DMS153 treated with DMSO at 0.1 percent for 48 hours (cell line): ENCODE data around the gene ORC1.

Source experiments
- DNase-seq: peaks from one replicate; lab custom pipeline; 2025; ENCODE audit not compliant: unreplicated experiment; lab: John Stamatoyannopoulos, UW

ORC1 gene

DNA sequence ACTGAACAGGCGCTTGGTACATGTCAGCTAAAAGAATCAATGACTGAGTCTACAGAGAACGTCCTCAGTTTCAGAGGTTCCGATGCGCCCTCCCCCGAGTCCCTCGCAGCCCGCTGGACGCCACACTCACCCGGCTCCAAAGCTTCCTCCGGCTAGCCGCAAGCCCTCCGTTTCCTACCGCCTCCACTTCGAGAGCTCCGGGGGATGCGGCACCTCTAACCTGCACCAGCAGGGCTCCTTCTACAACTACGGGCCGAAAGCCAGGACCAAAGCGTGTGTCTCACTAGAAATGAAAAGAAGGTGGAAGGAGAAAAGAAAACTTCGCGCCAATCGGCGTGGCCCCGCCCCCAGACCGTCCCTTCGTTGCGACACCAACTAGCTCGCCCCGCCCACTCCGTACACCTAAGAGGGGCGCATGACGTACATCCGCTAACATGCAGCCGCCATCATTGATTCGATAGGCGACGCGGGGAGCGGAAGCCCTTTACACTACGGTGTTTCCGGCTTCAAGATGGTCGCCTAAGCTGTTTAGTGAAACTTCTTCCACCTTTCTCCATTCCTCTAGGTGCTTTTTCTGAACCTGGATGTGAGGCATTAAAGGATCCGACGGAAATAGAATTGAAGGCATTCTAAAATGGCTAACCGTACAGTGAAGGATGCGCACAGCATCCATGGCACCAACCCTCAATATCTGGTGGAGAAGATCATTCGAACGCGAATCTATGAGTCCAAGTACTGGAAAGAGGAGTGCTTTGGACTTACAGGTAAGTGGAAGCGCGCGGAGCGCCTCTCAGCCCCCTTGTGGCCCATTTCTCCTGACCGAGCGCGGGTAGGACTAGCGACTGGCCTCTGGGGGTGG is at the start of gene ORC1, which contains the start of gene PRPF38A:
Gene ORC1, minus strand, starts transcription at position 308 of the 859 bp plus-strand sequence. CDS start 2,200 bp downstream, outside the sequence.
Gene PRPF38A, plus strand, starts transcription at position 487 of the 859 bp plus-strand sequence. Its CDS starts 148 bp downstream, at position 635.
- DNase-seq: peak; percentile 93

DNA sequence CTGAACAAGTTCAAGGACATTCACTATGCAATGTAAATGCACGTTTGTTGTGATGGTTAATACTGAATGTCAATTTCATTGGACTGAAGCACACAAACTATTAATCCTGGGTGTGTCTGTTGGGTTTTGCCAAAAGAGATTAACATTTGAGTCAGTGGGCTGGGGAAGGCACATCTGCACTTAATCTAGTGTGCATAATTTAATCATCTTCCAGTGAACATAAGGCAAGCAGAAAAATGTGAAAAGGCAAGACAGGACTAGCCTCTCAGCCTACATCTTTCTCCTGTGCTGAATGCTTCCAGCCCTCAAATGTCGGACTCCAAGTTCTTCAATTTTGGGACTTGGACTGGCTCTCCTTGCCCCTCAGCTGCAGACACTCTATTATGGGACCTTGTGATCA is 40.2 kb upstream of the ORC1 start:
- DNase-seq: no peak

DNA sequence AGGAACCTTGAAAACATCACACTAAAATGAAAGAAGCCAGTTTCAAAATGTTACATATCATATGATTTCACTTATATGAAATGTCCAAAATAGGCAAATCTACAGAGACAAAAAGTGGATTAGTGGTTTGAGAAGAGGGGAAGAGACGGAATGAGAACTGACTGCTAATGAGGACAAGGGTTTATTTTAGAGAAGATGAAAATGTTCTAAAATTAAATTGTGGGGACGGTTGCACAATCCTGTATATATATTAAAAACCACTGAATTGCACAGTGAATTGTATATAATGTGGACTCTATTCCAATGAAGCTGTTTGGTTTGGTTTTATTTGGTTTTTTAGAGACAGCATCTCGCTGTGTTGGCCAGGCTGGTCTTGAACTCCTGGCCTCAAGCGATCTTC is 35.8 kb upstream of the ORC1 start:
- no peak for DNase-seq

DNA sequence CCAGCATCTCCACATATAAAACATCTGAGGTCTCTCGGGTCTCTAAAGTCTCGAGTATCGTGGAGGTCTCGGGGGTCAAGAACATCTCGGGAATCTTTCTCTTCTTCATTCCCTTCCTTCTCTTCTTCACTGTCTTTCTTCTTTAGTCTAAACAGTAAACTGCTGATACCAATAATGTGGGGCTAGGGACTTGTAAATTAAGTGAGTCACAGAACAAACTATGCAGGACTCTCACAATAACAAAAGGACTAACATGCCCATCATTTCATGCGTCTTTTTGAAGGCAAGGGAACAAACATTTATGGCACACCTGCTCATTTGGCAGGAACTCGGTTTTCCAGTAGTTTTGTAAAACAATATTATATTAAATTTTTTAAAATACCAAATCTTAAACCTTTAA is 32.6 kb upstream of the ORC1 start:
- DNase-seq: no peak

DNA sequence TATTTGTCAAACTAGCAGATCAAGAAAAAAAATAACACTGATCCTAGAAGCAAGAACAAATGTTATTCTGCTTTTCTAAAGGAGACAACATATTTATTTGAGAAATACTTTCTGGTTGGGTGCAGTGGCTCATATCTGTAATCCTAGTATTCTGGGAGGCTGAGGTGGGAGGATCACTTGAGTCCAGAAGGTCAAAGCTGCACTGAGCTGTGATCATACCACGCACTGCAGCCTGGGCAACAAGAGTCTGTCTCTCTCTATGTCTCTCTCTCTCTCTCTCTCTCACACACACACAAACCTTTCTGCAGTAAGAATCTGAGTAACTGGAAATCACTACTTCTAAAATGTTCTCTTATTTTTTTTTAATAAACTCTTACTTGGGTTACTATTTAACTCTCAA is 31.4 kb upstream of the ORC1 start:
- no peak for DNase-seq

DNA sequence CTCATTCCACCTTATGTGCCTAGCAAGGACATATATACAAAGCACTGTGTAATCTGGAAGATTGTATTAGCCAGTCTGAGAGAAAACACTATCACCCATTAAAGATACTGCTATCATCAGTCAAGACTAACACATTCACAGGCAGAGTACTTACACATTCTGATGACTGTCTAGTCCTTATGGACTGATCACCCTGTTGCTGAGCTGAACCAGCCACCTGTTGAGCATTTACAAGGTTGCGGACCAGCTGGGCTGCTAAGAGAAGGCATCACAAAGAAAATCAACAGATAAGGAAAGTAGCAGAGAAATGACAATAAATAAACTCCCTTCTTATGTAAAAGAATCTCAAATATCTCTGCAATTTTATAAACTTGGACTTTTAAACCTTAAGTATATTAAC is 31.0 kb upstream of the ORC1 start:
- DNase-seq: no peak

DNA sequence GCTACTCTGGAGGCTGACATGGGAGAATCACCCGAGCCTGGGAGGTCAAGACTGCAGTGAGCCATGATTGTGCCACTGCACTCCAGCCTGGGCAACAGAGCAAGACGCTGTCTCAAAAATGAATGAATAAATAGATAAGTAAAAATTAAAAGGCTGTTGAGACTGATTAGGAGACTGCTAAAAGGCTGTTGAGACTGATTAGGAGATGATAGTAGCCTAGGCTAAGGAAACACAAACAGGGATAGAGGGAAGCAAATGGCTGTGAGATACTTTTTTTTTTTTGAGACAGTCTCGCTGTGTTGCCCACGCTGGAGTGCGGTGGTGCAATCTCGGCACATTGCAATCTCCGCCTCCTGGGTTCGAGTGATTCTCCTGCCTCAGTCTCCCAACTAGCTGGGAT is 28.6 kb upstream of the ORC1 start:
- DNase-seq: no peak

DNA sequence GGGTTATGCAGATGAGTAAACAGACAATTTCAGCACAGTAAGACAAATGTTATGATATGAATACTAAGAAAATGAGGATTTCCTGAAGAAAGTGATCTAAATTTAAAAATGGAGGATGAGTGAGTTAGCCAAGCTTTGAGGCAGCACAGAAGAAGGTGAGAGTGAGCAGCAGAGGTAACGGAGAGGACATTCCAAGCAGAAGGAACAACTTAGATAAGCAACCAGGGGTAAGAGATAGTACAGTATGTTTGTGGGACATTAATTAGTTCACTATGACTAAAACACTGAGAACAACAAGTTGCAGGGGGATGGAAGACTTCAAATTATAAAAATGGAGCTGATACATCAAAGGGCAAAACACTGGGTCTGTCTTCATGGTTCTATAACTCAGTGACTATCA is 22.9 kb upstream of the ORC1 start:
- no peak for DNase-seq

DNA sequence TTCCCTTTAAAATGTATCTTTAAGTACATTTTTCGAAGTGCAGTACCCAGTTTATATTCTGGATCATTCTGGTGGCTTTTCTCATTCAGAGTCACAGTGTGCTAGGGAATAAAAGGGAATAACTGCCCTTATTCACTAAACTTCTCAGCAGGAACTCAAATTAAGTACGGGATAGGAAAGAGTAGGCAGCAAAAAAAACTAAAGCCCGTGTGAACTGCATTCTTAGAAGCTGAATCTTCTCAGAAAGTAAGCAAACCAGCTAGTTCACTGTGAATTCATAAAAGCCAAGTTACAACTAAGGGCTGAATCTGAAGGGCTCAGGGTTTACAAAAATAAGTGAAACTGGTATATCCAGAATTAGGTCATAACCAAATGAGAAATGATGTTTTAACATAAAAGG is 22.1 kb upstream of the ORC1 start:
- no peak for DNase-seq

DNA sequence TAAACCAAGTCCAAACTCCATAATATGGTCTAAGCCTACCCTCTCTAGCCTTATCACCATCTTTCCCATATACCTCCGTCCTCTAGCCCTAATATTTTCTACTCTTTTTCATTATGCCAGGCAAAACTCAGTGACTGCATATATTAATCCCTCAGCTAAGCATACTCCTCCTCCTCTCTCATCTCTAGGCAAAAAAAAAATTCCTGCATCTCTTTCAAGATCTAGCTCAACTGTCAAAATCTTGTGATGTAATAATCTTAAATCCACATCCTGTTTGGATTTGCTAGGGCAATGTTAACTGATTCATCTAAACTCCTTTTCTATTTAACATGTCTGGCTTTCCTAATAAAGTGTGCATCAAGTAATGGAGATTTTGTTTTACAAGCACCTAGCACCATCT is 20.6 kb upstream of the ORC1 start:
- DNase-seq: no peak

DNA sequence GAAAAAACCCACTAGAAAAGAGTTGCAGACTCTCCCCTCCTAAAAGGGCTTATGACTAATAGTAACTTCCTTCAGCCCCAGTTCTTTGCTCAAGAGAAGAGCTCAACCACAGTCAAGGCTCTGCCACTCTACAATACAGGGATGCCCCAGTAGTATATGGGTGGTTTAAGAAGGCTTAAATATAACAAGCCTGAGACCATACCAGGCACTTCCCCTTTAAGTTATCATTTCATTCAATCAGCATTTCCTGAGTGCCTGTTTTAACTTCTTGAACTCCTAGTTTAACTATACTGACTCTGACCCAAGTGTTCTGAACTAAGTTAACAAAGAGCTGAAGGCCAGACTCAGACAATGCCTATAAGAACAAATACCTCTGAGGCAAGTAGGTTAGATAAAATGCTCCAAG is 20.0 kb upstream of the ORC1 start:
- no peak for DNase-seq

DNA sequence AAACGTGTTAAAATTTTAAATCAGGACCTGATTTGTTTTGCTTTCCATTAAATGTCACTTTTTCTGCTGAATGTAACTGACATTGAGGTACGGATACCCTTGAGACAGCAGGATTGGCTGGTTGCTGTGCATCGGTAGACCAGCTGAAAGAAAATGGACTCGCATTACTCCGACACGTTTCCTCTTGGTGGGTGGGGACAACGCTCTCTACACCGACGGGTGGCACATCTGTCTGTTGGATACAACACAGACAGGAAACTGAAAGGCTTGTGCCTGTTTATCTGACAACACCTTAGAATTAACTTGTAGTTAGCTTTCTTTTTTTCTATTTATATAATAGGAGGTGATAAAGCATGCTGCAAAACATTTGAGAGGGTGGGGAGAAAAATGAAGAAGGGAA is 19.5 kb upstream of the ORC1 start:
- DNase-seq: no peak

DNA sequence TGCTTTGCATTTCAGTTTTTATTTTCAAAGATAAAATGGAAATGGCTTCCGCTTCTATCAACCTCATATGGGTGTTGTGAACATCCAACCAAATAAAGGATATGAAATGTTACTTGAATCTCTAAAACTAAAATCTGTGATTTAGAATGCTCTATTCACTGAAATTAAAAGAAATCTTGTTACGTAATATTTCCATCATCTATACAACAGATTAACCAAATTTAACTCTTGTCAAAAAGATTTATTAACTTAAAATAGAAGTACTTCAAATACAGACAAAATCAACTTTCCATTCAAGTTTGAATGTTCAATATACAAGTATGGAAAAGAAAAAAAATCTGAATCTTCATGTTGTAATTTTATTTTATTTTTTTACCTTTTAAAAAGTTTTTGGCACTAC is 18.8 kb upstream of the ORC1 start:
- DNase-seq: no peak

DNA sequence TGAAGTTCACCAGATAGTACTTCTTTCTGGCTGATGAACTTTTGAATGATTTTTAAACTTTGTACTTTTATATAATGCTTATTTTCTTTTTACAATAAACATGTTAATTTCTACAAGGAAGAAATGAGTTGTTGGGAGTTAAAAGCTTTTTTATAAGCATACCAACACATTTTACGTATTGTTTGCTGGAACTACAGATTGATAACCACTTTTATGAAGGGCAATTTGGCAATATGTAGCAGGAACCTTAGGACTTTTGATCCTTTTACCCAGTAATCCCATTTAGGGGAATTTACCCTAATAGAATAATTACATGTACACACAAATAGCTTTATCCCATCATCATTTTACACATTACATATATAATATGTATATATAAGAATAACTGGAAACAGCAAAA is 16.5 kb upstream of the ORC1 start:
- DNase-seq: no peak

DNA sequence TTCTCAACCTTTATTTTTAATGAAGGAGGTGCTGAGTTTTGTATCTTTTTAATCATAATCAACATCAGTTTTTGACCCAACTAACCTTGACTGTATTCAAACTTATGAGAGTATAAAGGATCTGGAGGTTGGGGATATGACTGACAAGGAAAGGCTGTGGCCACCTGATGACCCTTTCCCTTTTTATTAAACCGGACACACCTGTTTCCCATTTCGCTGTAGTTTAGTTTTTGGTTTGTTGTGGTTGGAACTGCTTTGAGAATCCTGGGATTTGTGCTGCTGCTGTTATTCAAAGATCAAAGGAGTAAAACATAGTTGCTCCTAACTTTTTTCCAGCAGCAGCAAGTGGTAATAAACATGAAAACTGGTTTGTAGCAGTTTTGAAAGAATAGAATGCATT is 12.6 kb upstream of the ORC1 start:
- no peak for DNase-seq

DNA sequence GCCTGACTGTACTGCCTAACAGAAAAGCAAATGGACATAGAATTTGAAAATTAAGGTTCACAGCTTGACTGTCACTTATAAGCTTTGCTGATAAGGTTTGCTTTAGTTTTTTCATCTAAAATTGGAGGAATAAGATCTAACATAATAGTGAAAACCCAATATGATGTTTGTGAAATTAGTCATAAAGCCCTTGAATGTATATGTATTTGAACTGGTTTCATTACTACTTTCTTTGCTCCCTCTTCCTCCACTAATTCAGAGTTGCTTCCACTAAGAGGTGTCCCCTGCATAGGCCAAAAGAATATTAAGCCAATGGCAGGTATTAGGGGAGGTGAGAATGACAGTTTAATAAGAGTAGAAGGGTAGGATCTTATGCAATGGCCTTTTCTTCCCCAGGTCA is 10.7 kb upstream of the ORC1 start:
- DNase-seq: no peak

DNA sequence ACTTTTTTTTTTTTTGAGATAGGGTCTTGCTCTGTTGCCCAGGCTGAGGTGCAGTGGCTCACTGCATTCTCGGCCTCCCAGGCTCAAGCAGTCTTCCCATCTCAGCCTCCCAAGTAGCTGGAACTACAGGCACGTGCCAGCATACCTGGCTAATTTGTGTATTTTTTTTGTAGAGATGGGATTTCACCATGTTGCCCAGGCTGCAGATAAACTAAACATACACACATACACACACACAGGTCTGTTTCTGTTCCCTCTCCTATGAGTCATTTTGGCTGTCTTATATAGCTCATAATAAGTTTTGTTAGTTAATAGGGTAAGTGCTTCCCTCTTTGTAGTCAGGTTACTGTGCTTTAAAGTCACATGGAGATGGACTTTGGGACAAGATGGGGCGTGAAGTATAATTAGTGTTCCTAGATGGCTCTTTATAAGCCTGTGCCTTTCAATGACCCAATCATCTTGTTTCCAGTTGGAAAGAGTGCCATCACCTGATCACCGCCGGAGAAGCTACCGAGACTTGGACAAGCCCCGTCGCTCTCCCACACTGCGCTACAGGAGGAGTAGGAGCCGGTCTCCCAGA is 9.3 kb upstream of the ORC1 start:
- no peak for DNase-seq

DNA sequence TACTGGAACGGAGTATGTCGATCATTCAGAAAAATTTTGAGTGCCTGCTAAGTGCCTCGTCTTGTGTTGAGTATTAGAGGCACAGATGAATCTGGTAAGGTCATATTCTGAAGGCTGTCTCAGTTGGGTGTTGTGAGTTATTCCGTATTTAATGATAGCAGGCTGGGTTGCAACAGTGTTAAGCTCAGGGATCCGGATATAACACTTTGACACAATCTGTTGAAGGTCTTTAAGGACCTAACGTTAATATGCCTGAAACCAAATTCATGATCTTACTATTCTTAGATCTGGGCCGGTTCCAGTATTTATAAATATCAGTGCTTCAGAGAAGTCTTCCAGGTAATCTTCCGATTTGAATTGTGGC is 734 bp upstream of the ORC1 start:
- DNase-seq: no peak

DNA sequence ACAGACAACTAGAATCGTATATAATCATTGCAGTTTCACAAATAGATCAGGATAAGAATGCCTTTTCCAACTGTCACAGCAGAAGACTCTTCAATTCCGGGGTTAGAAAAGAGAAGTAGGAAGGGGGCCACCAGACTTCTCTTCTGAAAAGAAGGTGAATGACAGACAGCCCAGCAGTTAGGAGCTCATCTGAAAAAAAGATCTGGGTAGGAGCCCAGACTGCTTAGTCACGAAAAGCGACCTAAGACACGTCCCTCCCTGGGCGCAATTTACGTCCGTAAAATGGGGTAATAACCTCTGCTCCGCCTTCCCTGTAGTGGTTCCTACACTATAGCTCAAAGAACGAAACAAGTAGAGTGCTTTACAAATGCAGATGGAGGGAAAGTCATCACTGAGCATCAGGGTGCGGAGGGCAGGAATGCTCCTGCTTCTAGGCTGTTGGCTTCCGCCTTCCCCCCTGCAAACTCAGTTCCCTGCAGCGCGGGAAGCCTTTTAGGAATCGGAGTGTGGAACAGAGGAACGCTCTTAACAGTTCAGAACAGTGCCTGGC is 582 bp downstream of the ORC1 start:
- peak; percentile 58 for DNase-seq

DNA sequence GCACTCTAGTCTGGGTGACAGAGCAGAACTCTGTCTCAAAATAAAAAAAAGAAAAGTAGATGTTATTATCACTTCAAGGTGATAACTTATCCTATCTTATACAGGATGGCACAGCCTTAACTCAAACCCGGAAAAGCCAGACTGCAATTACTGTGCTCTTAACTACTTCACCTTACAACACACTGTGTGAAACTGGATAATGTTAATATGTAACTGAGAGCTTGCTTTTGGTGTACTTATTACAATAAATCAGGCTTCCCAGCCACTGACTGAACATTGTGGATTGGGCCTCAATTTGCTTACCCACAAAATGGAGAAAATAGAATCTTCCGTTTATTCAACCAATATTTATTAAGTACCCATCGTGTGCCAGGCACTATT is 1.4 kb downstream of the ORC1 start:
- DNase-seq: no peak

DNA sequence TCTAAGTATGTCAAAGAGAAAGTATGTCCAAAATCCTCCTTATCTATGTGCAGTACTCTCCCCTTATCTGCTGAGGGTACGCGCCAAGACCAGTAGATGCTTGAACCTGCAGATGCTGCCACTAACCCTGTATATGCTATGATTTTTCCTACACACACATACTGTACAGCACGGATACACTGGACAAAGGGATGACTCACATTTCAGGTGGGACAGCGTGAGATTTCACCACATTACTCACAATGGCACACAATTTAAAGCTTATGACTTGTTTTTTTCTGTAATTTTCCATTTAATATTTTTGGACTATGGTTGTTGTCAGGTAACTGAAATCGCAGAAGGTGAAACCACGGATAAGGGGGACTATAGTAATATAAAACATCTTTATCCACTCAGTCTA is 4.1 kb downstream of the ORC1 start:
- no peak for DNase-seq

DNA sequence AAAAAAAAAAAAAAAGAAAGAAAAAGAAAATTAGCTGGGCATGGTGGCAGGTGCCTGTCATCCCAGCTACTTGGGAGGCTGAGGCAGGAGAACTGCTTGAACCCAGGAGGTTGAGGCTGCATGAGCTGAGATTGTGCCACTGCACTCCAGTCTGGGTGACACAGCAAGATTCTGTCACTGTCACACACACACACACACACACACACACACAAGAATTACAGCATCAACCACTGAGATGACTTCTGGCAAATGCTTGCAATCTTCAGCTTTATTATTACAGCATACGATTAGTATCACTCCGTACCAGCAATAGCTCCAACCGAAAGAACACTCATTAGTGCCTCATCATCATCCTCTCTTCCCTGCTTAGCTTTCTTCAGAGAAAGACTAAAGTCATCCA is 4.6 kb downstream of the ORC1 start:
- no peak for DNase-seq

DNA sequence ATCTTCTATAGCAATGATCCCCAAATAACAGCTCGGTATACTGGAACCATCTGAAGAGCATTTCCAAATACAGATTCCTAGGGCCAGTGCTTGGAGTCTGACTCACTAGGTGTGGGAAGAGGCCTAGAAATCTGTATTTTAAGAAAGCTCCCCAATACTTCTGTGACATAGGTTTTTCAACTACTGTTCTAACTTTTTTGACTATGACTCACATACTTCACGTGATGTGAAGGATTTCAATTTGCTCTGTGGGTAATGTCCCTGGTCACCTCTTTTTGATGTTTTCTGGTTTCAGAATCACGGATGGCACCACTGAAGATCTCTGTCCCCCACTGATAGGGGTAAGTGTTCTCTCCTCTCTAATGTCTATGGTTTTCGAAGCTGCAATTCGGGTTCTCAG is 11.0 kb downstream of the ORC1 start:
- no peak for DNase-seq
